Renal cortex interstitium (tissue), 11 donors: ENCODE results near the gene MINPP1. TPM values are rescaled to one million over a fixed set of nuclear protein-coding genes. Genes with fewer than 3 reads are reported as not detected.
"Not testable (repeated sequence)": the region's sequence is repeated elsewhere in the genome, so short reads cannot be mapped to it uniquely, and the experiment has no call there.

Source experiments
- DNase-seq, 11 donors: peaks; one replicate each; pipeline ENCODE4 v3.0.0-alpha.2; 2013; ENCODE audit warnings: low read depth in 9 of 11, low spot score in 4 of 11; ENCODE audit errors: extremely low read depth in 1 of 11
- polyA plus RNA-seq, 3 donors: library from polyadenylated mRNA; unstranded; fragments of 120-200 nt; gene quantifications; one replicate each; pipeline ENCODE4 v1.2.1, GENCODE V29; 2013; ENCODE audit not compliant: insufficient read length in 3 of 3

Gene MINPP1
- polyA plus RNA-seq, 3 donors, result 34.2 to 47.2 (median 41.5) TPM

GRCh38 chr10:87592920-87593319, 88.2 kb downstream of the MINPP1 start:
- not testable (repeated sequence) for DNase-seq

DNA sequence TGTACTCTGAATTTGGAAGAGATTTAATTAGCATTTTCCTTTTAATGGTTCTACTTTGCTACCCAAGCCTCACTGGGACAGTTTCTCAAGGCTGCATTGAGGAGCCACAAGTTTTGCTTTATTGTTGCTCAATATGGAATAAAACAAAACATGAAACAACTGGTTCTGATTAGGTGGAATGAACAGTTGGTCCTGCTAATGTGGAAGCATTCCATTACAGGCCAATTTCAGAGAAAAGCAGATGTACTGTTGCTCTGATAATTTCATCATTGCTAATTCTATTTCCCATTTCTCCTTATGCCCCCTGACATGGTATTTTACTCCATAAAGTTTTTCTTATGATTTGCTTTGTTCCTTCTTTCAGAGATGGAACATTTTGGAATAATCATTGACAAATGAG, 89.0 kb downstream of the MINPP1 start:
- no peak for DNase-seq

DNA sequence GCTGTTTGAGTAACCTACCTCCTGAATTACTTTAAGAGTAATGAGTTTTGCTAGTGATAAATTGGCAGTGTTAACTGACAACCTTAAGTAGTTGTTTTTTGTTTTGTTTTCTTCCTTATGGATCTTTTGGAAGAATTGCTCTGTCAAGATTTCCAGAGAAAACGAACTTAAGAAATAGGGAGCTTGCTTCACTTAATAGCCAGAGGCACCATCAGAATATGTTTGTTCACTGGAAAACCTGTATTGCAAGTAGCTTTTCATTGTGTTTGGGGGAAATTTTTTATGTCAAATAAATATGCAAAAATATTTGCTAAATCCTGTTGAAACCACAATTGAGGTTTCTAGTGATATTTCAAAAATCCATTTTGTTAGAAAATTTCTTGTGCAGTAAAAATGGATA, 89.5 kb downstream of the MINPP1 start:
- DNase-seq, result no peak

GRCh38 chr10:87594864-87595263, 90.2 kb downstream of the MINPP1 start:
- DNase-seq, result no peak

DNA sequence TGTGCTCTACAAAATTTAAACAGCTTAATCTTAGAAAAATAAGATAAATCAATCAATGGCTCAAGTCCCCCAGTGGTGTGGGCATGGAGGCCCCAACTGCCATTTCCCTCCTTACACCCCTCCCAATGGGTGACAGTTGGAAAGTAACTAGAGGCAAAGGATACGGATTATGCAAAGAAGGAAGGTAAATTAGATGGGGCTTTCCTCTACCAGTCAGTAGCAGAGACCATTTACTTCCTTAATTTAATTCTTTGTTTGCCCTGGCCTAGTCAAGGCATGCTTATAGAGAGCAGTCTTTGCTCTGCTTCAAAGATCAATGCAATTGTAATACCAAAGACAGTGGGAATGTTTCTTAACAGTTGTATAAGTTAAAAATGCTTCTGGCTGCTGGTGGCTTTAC, 91.7 kb downstream of the MINPP1 start:
- DNase-seq, result no peak

GRCh38 chr10:87598700-87599099, 94.0 kb downstream of the MINPP1 start:
- no peak for DNase-seq

- no peak for DNase-seq
Observed at GRCh38 chr10:87600581-87600980, 95.9 kb downstream of the MINPP1 start.

Other genes with a start within 250 kb of the MINPP1 start
- 10 to 100 TPM in 2 of 3 donors, 1 to 10 TPM in 1; 6.8 to 11.3 (median 10.1) TPM for gene NUTM2D, start 147.1 kb upstream of the MINPP1 start, polyA plus RNA-seq
- gene PAPSS2, start 155.0 kb downstream of the MINPP1 start, polyA plus RNA-seq, result 10 to 100 TPM; 26.8 to 44.7 (median 33.4) TPM